ENCODE results near the gene USP21. TPM values are rescaled to one million over a fixed set of nuclear protein-coding genes. Genes with fewer than 3 reads are reported as not detected.
"Not testable (repeated sequence)": the region's sequence is repeated elsewhere in the genome, so short reads cannot be mapped to it uniquely, and the experiment has no call there.

Gene USP21
- total RNA-seq, 4 donors from 2014 or later, result 12.9 to 53.1 (median 20.6) TPM

DNA sequence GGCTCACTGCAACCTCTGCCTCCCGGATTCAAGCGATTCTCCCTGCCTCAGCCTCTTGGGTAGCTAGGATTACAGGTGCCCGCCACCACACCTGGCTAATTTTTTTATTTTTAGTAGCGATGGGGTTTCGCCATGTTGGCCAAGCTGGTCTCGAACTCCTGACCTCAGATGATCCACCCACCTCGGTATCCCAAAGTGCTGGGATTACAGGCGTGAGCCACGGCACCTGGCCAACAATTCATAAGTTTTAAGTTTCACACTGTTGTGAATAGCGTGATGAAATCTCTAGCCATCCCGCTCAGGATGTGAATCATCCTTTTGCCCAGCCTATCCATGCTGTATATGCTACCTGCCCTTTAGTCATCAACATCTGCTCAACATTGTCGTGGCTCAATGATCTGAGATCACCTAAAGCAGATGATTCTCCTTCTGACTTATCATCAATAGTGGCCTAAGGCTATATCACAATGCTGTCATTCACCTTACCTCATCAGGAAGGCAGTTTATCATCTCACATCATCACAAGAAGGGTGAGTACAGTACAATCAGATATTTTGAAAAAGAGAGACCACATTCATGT is 44.1 kb upstream of the USP21 start:
- H3K4me3 ChIP-seq, result no peak overlapping the region
- peaks cover 0 to 68% (median 35%) of the 10 kb centered on the region in 4 donors for H3K4me1 ChIP-seq
- TF ChIP-seq, protein P1, sequence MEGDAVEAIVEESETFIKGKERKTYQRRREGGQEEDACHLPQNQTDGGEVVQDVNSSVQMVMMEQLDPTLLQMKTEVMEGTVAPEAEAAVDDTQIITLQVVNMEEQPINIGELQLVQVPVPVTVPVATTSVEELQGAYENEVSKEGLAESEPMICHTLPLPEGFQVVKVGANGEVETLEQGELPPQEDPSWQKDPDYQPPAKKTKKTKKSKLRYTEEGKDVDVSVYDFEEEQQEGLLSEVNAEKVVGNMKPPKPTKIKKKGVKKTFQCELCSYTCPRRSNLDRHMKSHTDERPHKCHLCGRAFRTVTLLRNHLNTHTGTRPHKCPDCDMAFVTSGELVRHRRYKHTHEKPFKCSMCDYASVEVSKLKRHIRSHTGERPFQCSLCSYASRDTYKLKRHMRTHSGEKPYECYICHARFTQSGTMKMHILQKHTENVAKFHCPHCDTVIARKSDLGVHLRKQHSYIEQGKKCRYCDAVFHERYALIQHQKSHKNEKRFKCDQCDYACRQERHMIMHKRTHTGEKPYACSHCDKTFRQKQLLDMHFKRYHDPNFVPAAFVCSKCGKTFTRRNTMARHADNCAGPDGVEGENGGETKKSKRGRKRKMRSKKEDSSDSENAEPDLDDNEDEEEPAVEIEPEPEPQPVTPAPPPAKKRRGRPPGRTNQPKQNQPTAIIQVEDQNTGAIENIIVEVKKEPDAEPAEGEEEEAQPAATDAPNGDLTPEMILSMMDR (IDR thresholded peaks at IDR 0.05), result no peak
- TF ChIP-seq POLR2A (IDR thresholded peaks at IDR 0.05) (no peak), EP300 (IDR thresholded peaks at IDR 0.05) (no peak)
- WGBS, 2 donors, result 83 to 87% methylated on average over 12 of the region's 12 CpGs
- no peak overlapping the region for H3K27ac ChIP-seq
- H3K27me3 ChIP-seq, result no peaks in the 10 kb centered on the region
- no peaks in the 10 kb centered on the region for H3K9me3 ChIP-seq
- peaks cover 0 to 8% (median 0%) of the 10 kb centered on the region in 3 donors for H3K36me3 ChIP-seq
- no peak for DNase-seq (ENCODE audit: low spot score in 2 of 2)

DNA sequence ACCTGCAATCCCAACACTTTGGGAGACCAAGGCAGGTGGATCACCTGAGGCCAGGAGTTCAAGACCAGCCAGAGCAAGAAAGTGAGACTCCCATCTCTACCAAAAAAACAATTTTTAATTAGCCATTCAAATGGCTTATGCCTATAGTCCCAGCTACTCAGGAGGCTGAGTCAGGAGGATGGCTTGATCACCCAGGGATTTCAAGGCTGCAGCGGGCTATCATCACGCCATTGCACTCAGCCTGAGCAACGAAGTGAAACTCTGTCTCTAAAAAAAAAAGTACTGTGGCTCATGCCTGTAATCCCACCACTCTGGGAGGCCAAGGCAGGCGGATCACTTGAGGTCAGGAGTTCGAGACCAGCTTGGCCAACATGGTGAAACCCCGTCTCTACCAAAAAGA is 43.3 kb upstream of the USP21 start:
- WGBS, 2 donors, result 80 to 88% methylated on average over 6 of the region's 6 CpGs

DNA sequence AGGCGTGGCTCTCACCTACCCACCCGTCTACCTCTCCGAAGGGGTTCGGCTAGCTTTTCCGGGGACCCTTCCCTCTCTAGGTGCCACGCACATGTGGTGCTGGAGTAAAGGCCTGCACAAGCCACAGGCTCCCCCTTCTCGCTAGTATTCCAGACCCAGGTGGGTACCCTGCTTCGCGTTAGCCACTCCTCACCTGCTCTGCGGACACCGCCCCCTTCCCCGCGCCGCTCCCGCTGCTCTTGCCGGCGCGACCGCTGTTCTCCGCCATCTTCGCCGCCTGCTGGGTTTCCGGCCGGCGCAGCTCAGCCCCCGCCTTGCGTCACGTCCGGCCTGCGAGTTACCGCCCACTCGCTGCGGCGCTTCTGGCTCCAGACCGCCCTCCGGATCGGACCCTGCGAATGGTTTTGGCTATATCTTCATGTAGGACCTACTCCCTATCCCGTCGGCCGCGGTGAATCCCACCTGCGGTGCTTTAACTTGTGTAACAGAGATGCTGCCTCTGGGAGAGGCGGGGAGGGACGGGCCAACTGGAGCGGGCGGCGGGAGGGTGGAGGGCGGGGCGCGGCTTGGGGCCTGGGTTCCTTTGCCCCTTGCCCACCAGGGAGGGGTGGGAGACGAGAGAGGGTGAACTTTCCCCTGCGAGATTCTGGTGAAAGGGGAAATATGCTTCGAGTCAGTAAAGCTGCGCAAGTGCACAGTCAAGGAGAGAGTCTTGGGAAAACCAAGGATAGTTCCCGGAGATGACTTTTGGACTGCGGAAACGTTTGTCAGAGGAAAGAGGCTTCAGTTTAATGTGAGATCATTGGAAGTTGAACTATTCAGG is 41.3 kb upstream of the USP21 start, which contains the start of the genes NIT1 and PFDN2:
Gene NIT1 (plus strand): TSS at position 347 of the 823 bp plus-strand sequence. CDS start 72 bp downstream, at position 419.
Gene PFDN2 (minus strand): TSS at position 279 of the 823 bp plus-strand sequence. CDS start 11 bp downstream, at position 268.
- no peaks in the 10 kb centered on the region for H3K9me3 ChIP-seq
- peaks cover 0 to 32% (median 0%) of the 10 kb centered on the region in 3 donors for H3K36me3 ChIP-seq
- H3K4me1 ChIP-seq, result peaks cover 0 to 69% (median 35%) of the 10 kb centered on the region in 4 donors
- no peaks in the 10 kb centered on the region for H3K27me3 ChIP-seq
- peak within 1 kb of the TSS; percentile 68 to 94 (median 90) for H3K4me3 ChIP-seq
- whole genome bisulfite sequencing, 2 donors, result 1% methylated on average over 54 to 58 of the region's 58 CpGs
- H3K27ac ChIP-seq, result peak within 1 kb of the TSS; percentile 86 to 98 (median 96)
- TF ChIP-seq, protein P1 (IDR thresholded peaks at IDR 0.05), result peak in 1 of 5 experiments; percentile 46
- peak; percentile 56 to 95 for TF ChIP-seq EP300 (IDR thresholded peaks at IDR 0.05)
- peak; percentile 81 to 87 for TF ChIP-seq POLR2A (IDR thresholded peaks at IDR 0.05)
- peak; percentile 59 to 75 for DNase-seq (ENCODE audit: low spot score in 2 of 2)

More for the DNA sequence above, 43.3 kb upstream of the USP21 start:
- H3K9me3 ChIP-seq; H3K27me3 ChIP-seq; DNase-seq (ENCODE audit: low spot score in 2 of 2); H3K4me3 ChIP-seq; H3K27ac ChIP-seq: not testable (repeated sequence)
- H3K36me3 ChIP-seq, result peaks cover 0 to 12% (median 0%) of the 10 kb centered on the region in 3 donors
- peaks cover 0 to 73% (median 35%) of the 10 kb centered on the region in 4 donors for H3K4me1 ChIP-seq

DNA sequence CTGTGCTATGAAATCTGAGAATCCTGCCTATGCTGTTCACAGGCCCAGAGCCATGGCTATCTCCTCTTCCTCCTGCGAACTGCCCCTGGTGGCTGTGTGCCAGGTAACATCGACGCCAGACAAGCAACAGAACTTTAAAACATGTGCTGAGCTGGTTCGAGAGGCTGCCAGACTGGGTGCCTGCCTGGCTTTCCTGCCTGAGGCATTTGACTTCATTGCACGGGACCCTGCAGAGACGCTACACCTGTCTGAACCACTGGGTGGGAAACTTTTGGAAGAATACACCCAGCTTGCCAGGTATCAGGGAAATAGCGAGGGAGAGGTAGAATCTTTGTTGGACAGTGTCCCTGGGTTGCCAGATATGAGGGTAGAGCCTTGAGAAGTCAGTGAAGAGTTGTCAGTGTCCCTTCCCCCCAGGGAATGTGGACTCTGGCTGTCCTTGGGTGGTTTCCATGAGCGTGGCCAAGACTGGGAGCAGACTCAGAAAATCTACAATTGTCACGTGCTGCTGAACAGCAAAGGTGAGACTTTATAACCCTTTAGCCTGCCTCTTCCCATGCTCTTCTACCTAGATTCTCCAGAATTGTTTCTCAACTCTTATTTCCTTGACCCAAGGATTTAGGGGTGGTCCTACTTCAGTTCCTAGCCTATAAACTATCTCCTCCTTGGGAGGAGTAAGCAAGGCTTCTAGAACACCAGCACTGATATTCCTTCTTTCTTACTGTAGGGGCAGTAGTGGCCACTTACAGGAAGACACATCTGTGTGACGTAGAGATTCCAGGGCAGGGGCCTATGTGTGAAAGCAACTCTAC is 40.0 kb upstream of the USP21 start:
- peak overlapping the region in 3 of 4 donors; percentile 93 to 98 (median 98) for H3K27ac ChIP-seq
- H3K36me3 ChIP-seq, result peaks cover 0 to 45% (median 0%) of the 10 kb centered on the region in 3 donors
- peaks cover 0 to 57% (median 35%) of the 10 kb centered on the region in 4 donors for H3K4me1 ChIP-seq
- no peak for DNase-seq (ENCODE audit: low spot score in 2 of 2)
- 42 to 50% methylated on average over 10 of the region's 10 CpGs for WGBS, 2 donors
- TF ChIP-seq, protein P1 (IDR thresholded peaks at IDR 0.05), result peak in 3 of 5 experiments; percentile 18 to 36 (median 31)
- TF ChIP-seq POLR2A (IDR thresholded peaks at IDR 0.05), result no peak
- H3K4me3 ChIP-seq, result peak overlapping the region in 2 of 4 donors; percentile 68 to 94
- H3K9me3 ChIP-seq, result no peaks in the 10 kb centered on the region
- no peaks in the 10 kb centered on the region for H3K27me3 ChIP-seq

DNA sequence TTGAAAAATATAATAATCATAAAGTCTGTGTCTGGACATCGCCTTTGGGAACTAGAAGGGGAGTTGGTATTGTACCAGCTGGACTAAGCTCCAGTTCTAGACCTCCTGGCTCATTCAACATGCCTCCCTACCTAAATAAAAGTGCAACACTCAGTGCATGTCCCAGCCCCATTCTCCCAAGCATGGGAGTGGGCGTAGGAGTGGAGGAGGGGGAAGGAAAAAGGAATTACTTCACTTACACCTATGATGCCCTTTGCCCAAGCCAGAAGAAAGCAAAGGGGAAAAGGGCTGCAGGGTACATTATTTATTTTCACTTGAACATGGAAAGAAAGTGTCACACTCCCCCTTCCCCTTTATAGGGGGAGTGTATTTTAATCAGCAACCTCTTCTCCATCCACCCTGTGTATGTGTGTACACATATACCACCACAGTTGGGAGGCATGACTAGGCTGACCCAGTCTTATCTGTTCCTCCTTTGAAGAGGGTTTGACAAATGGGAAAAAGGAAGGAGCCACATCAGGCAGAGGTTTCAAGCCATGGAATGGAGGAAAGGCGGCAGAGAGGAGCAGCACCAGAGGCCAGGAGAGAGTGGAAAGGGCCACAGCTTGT is 38.2 kb upstream of the USP21 start:
- H3K36me3 ChIP-seq, result peaks cover 0 to 64% (median 0%) of the 10 kb centered on the region in 3 donors
- DNase-seq (ENCODE audit: low spot score in 2 of 2), result no peak
- H3K4me1 ChIP-seq, result peaks cover 0 to 38% (median 28%) of the 10 kb centered on the region in 4 donors
- no peaks in the 10 kb centered on the region for H3K27me3 ChIP-seq
- H3K27ac ChIP-seq, result peak overlapping the region in 1 of 4 donors; percentile 16
- H3K4me3 ChIP-seq, result no peak overlapping the region
- WGBS, 2 donors, result 83 to 86% methylated on average over 3 of the region's 3 CpGs
- no peak for TF ChIP-seq POLR2A (IDR thresholded peaks at IDR 0.05)
- no peaks in the 10 kb centered on the region for H3K9me3 ChIP-seq
